A673 (cell line): ENCODE results near the gene CLPSL2. TPM values are rescaled to one million over a fixed set of nuclear protein-coding genes. Genes with fewer than 3 reads are reported as not detected.

ENCODE experiments used
- BruUV-seq: library from RNA; stranded (reverse); fragments of 400-500 nt; replicated peaks from 2 replicates; lab custom pipeline; 2021; lab: Mats Ljungman, UMichigan
- CTCF ChIA-PET: fragments of 300-600 bp; sonication (Branson Sonifier 250); formaldehyde crosslinking; loops from one replicate; lab custom pipeline; 2022; ENCODE audit warnings: antibody characterized with exemption; lab: Charles Lee
- POLR2A ChIA-PET: fragments of 300-600 bp; sonication (Branson Sonifier 250); formaldehyde crosslinking; loops from one replicate; lab custom pipeline; 2022; ENCODE audit warnings: antibody characterized with exemption; ENCODE audit not compliant: low non-redundant PET; lab: Charles Lee
- DNase-seq: peaks from one replicate; pipeline ENCODE4 v3.0.0-alpha.2; 2015; ENCODE audit warnings: low spot score
- H3K27ac ChIP-seq: fragments of 200-600 bp; sonication (generic); 2 replicates; pipeline ENCODE4 v1.5.1; 2016; ENCODE audit warnings: mixed run types, low read depth, mild to moderate bottlenecking, mixed read lengths, antibody characterized with exemption, low read length; ENCODE audit not compliant: poor library complexity, severe bottlenecking
- H3K27me3 ChIP-seq: fragments of 200-600 bp; sonication (generic); replicated peaks from 2 replicates; pipeline ENCODE4 v1.6.1; 2017; ENCODE audit warnings: mixed run types, low read depth, mild to moderate bottlenecking, mixed read lengths, antibody characterized with exemption, low read length; ENCODE audit not compliant: insufficient read depth, poor library complexity
- H3K36me3 ChIP-seq: fragments of 200-600 bp; sonication (generic); 2 replicates; pipeline ENCODE4 v1.6.1; 2016; ENCODE audit warnings: mixed run types, mild to moderate bottlenecking, mixed read lengths, antibody characterized with exemption, low read length; ENCODE audit not compliant: insufficient read depth, poor library complexity, severe bottlenecking
- H3K4me1 ChIP-seq: fragments of 200-600 bp; sonication (generic); 2 replicates; pipeline ENCODE4 v1.6.1; 2017; ENCODE audit warnings: mixed run types, mild to moderate bottlenecking, mixed read lengths, antibody characterized with exemption, low read length; ENCODE audit not compliant: insufficient read depth, poor library complexity, severe bottlenecking
- H3K4me3 ChIP-seq: fragments of 200-600 bp; sonication (generic); 2 replicates; pipeline ENCODE4 v1.5.1; 2016; ENCODE audit warnings: low read depth, mixed run types, mild to moderate bottlenecking, mixed read lengths, low read length; ENCODE audit not compliant: poor library complexity, severe bottlenecking
- H3K9me3 ChIP-seq: fragments of 200-600 bp; sonication (generic); 2 replicates; pipeline ENCODE4 v1.6.1; 2016; ENCODE audit warnings: mixed run types, low read depth, mild to moderate bottlenecking, mixed read lengths, antibody characterized with exemption, low read length; ENCODE audit not compliant: poor library complexity, severe bottlenecking
- EZH2 ChIP-seq: fragments of 200-600 bp; sonication (generic); IDR thresholded peaks from 2 replicates; pipeline ENCODE4 v1.6.1; 2017; ENCODE audit warnings: borderline replicate concordance, low read depth, mild to moderate bottlenecking, mixed read lengths, antibody characterized with exemption, low read length; ENCODE audit not compliant: poor library complexity, severe bottlenecking
- intact Hi-C: fragments of 100-400 bp; cut with micrococcal nuclease; formaldehyde crosslinking; loops from one replicate; pipeline ENCODE4 v1.10.0; 2022; ENCODE audit not compliant: unreplicated experiment
- total RNA-seq: library from RNA; stranded (reverse); gene quantifications from 2 replicates; pipeline ENCODE4 v1.2.3, GENCODE V29; 2021
- TF ChIP-seq, protein P1 (sequence below): fragments of 300-800, 200-600 bp; sonication (generic); conservative IDR thresholded peaks from 2 replicates; pipeline ENCODE4 v1.5.1; 2017; ENCODE audit warnings: low read depth, mild to moderate bottlenecking, antibody characterized with exemption, low read length, moderate library complexity, mixed read lengths

CLPSL2 gene
- total RNA-seq, 1 experiment from 2014 or later, result not detected

DNA sequence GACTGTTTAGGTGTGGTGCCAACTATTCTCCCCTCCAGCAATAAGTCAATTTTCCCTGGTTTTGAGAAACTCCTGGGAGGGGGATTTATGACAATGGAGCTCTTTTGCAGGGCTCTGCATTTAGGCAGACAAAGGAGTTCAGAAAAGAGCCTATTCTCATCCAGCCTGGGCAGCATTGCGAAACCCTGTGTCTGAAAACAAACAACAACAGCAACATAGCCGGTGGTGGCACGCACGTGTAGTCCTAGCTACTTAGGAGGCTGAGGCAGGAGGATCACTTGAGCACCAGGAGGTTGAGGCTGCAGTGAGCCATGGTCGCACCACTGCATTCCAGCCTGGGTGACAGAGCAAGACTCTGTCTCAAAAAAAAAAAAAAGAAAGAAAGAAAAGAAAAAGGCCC lies 14.3 kb downstream of the CLPSL2 start:
- Histone ChIP-seq H3K9me3 (no peaks in the 10 kb centered on the region), H3K4me3 (no peak overlapping the region), H3K36me3 (no peaks in the 10 kb centered on the region), H3K4me1 (no peaks in the 10 kb centered on the region), H3K27me3 (peaks cover 35% of the 10 kb centered on the region), H3K27ac (no peak overlapping the region)
- BruUV-seq, result no TSS peak
- ChIA-PET CTCF (interaction anchor here (0.6 kb wide), 1 partner anchor 166 kb away, joined by 4 read pairs; no protein-coding TSS in a partner anchor), POLR2A (no interaction called here)
- no peak for TF ChIP-seq EZH2
- TF ChIP-seq, protein P1, sequence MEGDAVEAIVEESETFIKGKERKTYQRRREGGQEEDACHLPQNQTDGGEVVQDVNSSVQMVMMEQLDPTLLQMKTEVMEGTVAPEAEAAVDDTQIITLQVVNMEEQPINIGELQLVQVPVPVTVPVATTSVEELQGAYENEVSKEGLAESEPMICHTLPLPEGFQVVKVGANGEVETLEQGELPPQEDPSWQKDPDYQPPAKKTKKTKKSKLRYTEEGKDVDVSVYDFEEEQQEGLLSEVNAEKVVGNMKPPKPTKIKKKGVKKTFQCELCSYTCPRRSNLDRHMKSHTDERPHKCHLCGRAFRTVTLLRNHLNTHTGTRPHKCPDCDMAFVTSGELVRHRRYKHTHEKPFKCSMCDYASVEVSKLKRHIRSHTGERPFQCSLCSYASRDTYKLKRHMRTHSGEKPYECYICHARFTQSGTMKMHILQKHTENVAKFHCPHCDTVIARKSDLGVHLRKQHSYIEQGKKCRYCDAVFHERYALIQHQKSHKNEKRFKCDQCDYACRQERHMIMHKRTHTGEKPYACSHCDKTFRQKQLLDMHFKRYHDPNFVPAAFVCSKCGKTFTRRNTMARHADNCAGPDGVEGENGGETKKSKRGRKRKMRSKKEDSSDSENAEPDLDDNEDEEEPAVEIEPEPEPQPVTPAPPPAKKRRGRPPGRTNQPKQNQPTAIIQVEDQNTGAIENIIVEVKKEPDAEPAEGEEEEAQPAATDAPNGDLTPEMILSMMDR, result no peak
- no peak for DNase-seq
- intact Hi-C loops, result no loop called here

DNA sequence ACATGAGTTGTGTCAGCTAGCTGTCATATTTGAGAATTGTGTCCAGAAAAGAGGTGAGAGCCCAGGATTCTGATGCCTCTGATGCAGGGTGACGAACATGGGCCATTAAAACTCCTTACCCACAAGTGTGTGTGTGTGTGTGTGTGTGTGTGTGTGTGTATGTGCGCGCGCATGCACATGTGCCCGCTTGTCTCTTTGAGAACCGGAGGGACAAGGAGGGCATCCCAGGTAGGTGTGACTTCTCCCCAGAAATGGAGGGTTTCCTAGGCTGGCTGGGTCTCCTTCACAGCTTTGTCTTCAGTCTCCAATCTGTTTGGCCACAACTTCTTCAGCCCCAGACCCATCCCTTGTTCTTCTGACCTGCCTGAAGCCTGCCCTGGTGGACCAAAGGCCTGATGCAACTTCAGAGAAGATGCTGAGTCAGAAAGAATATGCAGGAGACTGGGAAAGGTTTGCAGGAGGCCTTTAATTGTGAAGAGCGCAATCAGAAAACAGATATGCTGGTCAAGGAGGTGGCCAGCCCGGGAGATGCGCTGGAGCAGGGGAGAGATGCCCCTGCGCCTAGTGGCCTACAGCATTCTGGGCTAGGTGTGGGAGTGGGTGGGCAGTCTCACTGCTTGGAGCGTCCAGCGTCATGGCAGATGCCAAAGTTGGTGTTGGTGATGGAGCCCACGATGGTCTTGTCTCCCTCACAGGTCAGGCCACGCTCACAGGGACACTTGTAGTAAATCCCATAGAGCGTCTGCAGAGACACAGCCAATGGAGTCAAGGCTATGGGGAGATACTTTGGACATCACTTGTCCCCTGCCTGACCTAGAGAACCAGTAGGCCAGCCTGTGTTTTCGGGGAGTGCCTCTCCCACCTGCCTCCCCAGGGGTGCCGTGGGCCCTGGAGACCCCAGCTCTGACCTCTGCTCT lies 18.4 kb downstream of the CLPSL2 start:
- intact Hi-C loops, result no loop called here
- ChIA-PET POLR2A (interaction anchor here (0.6 kb wide), 1 partner anchor 379 kb away, joined by 3 read pairs; no protein-coding TSS in a partner anchor), CTCF (no interaction called here)
- Histone ChIP-seq H3K4me1 (no peaks in the 10 kb centered on the region), H3K27me3 (no peaks in the 10 kb centered on the region), H3K36me3 (no peaks in the 10 kb centered on the region), H3K27ac (no peak overlapping the region), H3K9me3 (no peaks in the 10 kb centered on the region), H3K4me3 (no peak overlapping the region)
- TF ChIP-seq, protein P1, result no peak
- TF ChIP-seq EZH2, result no peak
- no peak for DNase-seq
- BruUV-seq, result no TSS peak

GRCh38 chr6:35795453-35796071 lies 19.2 kb downstream of the CLPSL2 start:
- TF ChIP-seq EZH2, result no peak
- TF ChIP-seq, protein P1, result no peak
- intact Hi-C loops, result no loop called here
- H3K27ac ChIP-seq, result no peak overlapping the region
- DNase-seq, result no peak
- no TSS peak for BruUV-seq
- no peaks in the 10 kb centered on the region for H3K4me1 ChIP-seq
- no peak overlapping the region for H3K4me3 ChIP-seq
- CTCF ChIA-PET, result no interaction called here
- no peaks in the 10 kb centered on the region for H3K36me3 ChIP-seq
- POLR2A ChIA-PET, result no interaction called here
- H3K27me3 ChIP-seq, result no peaks in the 10 kb centered on the region
- no peaks in the 10 kb centered on the region for H3K9me3 ChIP-seq
